GM13976 (cell line): ENCODE data around the gene KCNH4.
"Not testable (repeated sequence)": the region's sequence is repeated elsewhere in the genome, so short reads cannot be mapped to it uniquely, and the experiment has no call there.

ENCODE experiments used
- DNase-seq: peaks from one replicate; pipeline ENCODE4 v3.0.0; 2012; ENCODE audit warnings: low spot score
- CTCF ChIP-seq: IDR thresholded peaks from 2 replicates; pipeline ENCODE4 v1.5.1; 2012; ENCODE audit warnings: borderline replicate concordance, mild to moderate bottlenecking; ENCODE audit not compliant: insufficient read depth; ENCODE audit errors: extremely low read depth, missing control alignments, control extremely low read depth
- in situ Hi-C: fragments of 300-500 bp; cut with MboI; formaldehyde crosslinking; loops from one replicate; pipeline ENCODE4 v1.12.0; 2022; ENCODE audit warnings: low sequenced_read_pairs, mixed read lengths, inconsistent platforms; ENCODE audit not compliant: unreplicated experiment

KCNH4 gene

GRCh38 chr17:42214156-42214555 is 33.2 kb upstream of the KCNH4 start:
- no peak for DNase-seq
- in situ Hi-C loops = no loop called here
- TF ChIP-seq CTCF = no peak

GRCh38 chr17:42212382-42212781 is 31.4 kb upstream of the KCNH4 start:
- DNase-seq = no peak
- no peak for TF ChIP-seq CTCF
- in situ Hi-C loops = no loop called here

- in situ Hi-C loops, DNase-seq: not testable (repeated sequence)
Measured at GRCh38 chr17:42211921-42212341, 31.0 kb upstream of the KCNH4 start.

- TF ChIP-seq CTCF = no peak
- no peak for DNase-seq
- in situ Hi-C loops = no loop called here
Measured at GRCh38 chr17:42210046-42210445, 29.1 kb upstream of the KCNH4 start.

GRCh38 chr17:42206153-42206612 is 25.2 kb upstream of the KCNH4 start:
- in situ Hi-C loops, DNase-seq: not testable (repeated sequence)

- in situ Hi-C loops = no loop called here
- no peak for DNase-seq
- TF ChIP-seq CTCF = no peak
Measured at GRCh38 chr17:42203354-42203753, 22.4 kb upstream of the KCNH4 start.

- TF ChIP-seq CTCF = no peak
- in situ Hi-C loops = no loop called here
- no peak for DNase-seq
Measured at GRCh38 chr17:42202696-42203095, 21.8 kb upstream of the KCNH4 start.

GRCh38 chr17:42202159-42202558 is 21.2 kb upstream of the KCNH4 start:
- no peak for TF ChIP-seq CTCF
- in situ Hi-C loops = no loop called here
- DNase-seq = no peak
